SKM-1 treated with dmso at 0.1 percent for 144 hours (cell line): ENCODE data around the gene RPL9.
"Not testable (repeated sequence)": the region's sequence is repeated elsewhere in the genome, so short reads cannot be mapped to it uniquely, and the experiment has no call there.

Experiments used
- DNase-seq: peaks from one replicate; lab custom pipeline; 2025; ENCODE audit not compliant: unreplicated experiment; lab: John Stamatoyannopoulos, UW

The RPL9 gene

DNA sequence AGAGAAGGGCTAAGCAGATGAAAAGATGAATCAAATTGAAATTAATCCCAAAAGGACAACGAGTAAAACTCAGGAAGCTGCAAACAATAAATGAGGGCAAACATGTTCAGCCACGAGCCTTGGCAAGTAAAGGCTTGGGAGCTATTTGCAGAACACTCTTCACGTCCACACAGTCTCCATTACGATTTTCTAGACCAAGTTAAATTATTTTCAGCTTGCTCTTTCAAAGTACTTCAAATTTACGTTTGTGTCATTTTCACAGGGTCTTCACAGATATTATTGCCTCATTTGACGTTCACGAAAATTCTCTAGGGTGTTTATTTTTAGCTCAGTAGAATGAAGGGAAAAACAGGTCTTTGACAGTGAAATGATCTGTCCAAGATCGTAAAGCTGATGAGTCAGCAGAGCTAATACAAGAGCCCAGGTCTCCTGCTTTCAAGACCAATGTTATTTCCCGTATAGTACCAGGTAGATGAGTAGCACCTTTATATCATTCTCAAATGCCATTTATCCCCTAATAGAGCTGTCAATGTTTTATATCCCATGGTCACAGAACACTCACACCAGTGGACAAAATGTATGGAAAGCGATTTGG, 31.1 kb downstream of the RPL9 start:
- no peak for DNase-seq

DNA sequence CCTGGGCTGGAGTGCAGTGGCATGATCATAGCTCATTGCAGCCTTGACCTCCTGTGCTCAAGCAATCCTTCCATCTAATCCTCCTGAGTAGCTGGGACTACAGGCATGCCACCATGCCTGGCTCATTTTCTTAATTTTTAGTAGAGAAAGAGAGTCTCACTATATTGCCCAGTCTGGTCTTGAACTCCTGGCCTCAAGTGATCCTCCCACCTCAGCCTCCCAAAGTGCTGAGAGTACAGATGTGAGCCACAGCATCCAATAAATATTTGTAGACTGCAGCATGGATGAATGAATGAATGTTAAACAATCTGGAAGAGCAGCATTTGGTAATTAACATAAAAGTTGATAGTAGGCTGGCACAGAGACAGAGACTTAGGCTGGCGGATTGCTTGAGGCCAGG, 32.0 kb downstream of the RPL9 start:
- no peak for DNase-seq

DNA sequence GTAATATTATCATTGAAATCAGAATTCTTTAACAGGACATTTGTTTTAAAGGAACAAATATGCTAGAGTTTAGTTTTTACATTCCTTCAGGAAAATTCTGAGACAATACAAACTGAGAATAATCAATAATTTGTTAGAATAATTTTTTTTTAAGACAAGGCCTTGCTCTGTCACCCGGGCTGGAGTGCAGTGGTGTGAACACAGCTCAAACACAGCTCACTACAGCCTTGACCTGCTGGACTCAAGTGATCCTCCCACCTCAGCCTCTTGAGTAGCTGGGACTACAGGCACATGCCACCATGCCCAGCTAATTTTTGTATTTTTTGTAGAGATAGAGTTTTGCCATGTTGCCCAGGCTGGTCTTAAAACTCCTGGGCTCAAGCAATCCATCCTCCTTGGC, 33.4 kb downstream of the RPL9 start:
- DNase-seq = not testable (repeated sequence)

GRCh38 chr4:39422247-39422646, 36.5 kb downstream of the RPL9 start:
- no peak for DNase-seq

DNA sequence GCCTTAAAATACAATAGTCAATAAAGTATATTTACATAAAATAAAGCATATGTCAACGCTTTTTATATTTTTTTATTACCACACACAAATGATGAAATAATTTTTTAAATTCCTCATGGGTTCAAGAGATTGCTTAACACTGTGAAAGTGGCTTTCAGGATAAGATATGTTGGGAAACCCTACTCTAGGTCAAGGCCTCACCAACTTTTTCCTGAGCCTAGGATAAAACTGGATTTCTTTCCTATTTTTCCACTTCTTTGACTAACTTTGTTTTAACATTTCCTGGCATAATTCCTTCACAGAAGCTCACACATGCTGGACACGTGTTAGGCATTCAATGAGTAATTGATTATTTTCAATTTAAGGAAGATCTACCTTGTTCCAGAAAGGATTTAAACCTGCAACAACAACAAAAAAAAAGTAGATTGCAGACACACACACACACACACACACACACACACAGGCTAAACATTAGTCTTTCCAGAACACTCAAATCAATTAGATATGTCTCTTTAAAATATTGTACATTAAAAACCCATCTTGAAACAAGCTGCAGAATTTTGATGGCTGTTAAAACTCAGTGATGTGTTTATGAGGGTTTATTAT, 42.9 kb downstream of the RPL9 start:
- no peak for DNase-seq

DNA sequence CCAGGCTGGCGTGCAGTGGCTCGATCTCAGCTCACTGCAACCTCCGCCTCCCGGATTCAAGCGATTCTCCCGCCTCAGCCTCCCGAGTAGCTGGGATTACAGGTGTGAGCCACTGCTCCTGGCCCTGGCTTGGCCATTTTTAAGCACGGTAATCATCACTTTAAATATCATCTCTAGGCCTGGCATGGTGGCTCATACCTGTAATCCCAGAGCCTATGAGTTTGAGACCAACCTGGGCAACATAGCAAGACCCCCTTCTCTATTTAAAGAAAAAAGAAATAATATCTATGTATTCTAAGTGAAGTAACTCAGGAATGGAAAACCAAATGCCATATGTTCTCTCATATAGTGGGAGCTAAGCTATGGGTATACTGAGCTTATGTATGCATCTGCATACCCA, 47.2 kb downstream of the RPL9 start:
- not testable (repeated sequence) for DNase-seq

DNA sequence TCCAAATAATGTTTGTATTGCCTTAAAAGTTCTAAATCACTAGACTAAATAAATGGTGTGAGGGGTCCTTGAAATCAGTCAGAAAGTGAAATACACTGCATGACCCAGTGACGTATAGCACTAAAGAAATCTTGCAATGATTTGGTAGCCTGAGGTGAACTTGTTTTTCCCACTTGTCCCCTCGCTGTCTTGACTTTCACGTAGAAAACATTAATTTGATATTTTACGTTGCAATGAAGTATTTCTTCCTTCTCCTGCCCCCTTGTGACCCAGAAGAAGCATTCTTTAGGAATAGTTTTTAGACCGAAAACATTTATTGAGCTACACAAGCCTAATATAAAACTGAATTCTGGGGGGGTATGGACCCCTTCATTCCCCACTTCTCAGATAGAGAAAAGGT, 48.3 kb downstream of the RPL9 start:
- no peak for DNase-seq

GRCh38 chr4:39407584-39407885, 51.2 kb downstream of the RPL9 start:
- no peak for DNase-seq

DNA sequence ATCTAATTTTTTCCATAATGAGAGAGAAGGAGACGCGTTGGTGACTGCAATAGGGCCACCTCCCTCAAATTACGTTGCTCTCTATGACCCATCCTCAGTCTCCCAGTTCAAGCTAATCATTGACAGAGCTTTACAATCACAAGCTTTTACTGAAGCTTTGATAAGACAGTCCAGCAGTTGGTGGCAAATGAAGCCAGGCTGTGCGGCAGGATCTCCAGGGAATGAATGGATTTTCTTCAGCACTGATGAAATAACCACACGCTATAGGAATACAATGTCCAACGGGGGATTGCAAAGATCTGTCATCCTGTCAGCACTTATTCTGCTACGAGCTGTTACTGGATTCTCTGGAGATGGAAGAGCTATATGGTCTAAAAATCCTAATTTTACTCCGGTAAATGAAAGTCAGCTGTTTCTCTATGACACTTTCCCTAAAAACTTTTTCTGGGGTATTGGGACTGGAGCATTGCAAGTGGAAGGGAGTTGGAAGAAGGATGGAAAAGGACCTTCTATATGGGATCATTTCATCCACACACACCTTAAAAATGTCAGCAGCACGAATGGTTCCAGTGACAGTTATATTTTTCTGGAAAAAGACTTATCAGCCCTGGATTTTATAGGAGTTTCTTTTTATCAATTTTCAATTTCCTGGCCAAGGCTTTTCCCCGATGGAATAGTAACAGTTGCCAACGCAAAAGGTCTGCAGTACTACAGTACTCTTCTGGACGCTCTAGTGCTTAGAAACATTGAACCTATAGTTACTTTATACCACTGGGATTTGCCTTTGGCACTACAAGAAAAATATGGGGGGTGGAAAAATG, 51.7 kb downstream of the RPL9 start, which contains the start of gene KLB:
Gene KLB (plus strand): TSS at position 168 of the 821 bp plus-strand sequence. CDS start 20 bp downstream, at position 188.
- DNase-seq = no peak
